ENCODE data around the gene ZNF678.
"Not testable (repeated sequence)": the region's sequence is repeated elsewhere in the genome, so short reads cannot be mapped to it uniquely, and the experiment has no call there.

The ZNF678 gene

DNA sequence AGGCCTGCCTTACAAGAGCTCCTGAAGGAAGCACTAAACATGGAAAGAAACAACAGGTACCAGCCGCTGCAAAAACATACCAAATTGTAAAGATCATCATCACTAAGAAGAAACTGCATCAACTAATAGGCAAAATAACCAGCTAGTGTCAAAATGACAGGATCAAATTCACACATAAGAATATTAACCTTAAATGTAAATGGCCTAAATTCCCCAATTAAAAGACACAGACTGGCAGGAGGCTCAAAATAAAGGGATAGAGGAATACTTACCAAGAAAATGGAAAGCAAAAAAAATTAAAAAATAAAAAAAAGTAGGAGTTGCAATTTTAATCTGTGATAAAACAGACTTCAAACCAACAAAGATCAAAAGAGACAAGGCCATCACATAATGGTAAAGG lies 11.5 kb upstream of the ZNF678 start:
- DNase-seq (ENCODE audit: low read depth, low spot score), result not testable (repeated sequence)

DNA sequence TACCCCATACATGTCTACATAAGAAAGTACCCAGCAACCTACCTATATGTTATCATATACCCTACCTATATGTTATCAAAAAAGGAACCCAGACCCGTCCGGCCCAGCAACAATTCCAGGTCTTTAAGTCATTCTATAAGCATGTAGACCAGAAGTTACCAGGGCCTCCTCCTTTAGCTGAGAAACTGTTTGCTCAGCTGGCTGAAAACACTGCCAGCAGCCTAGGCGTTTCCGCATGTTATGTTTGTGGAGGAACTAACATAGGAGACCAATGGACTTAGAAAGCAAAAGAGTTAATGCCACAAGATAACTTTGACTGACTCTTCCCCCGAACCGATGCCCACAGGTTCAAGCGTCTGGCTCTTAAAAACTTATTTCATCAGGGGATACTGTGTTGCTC lies 7.1 kb upstream of the ZNF678 start:
- no peak for DNase-seq (ENCODE audit: low read depth, low spot score)

DNA sequence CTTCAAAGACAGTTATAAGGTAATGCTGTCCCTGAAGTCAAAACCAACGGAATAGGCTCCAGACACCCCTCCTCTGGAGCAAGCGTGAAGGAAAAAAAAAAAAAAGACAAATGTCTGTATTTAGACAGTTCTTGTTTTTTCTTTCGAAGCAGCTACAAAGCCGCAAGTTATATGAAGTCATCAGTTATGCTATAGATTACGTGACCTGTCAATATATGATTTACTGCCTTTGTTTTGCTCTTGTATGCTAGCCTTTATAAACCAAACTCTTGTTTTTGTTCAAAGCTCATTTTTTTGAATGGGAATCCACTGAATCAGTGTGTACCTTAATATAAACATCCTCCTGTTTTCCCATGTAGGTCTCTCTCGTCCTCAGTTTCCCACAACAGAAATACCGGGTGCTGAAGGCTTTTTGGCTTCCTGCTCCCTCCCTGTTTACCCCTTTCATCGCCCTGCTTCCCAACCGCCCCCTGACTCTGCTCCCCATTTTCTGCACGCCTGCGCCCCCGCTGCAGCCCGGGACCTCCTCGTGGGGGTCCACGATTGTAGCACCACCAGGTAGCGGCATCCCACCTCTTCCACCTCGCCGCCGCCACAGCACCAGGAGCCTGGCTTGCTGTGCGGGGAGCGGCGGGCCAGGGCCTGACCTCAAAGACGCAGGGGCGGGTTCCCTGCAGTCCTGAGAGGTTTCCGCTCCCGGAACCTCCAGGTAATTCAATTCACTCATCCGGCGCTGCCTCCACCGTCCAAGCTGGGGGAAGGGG lies 5.2 kb upstream of the ZNF678 start:
- DNase-seq (ENCODE audit: low read depth, low spot score), result no peak

DNA sequence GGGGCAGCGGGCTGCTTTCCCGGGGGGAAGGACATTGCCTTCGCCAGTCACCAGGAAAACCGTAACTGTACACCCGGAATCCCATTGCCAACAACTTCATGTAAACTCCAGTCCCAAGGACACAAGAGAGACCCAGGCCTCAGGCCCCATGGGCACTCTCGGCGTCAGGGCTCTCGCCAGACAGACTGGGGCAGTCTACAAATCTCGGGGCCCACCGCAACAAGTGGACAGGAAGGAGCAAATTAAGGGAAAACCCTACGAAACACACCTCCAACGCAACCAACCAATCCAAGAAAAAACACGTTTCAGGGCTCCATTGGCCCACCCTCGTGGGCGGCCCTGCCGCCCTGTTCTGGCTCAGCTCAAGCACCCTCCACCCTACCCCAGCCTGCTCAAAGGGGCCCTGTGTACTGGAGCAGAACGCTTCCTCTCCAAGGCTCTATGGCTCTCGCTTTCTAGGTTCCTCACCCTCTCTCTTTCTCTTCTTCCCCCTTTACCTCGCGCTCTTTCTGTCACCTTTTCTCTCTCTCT lies 4.6 kb upstream of the ZNF678 start:
- DNase-seq (ENCODE audit: low read depth, low spot score), result no peak

DNA sequence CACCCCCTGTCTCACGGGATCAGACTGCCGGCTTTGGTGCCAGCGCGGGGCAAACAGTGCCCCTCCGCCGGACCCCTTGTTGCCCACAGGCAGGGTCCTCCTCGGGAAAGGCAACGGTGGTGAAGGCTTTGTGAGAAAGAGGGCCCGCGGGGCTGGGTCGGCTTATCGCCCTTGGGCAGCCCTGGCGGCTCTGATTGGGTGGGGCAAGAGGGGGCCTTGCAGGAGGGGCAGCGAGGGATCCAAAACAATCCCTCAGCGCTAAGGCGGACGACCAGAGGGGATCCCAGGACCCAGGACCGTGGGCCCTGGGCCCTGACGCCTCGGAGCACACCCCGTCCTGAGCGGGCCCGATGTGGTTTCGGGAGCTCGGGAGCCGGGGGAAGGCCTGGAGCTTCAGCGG lies 3.9 kb upstream of the ZNF678 start:
- DNase-seq (ENCODE audit: low read depth, low spot score), result no peak

DNA sequence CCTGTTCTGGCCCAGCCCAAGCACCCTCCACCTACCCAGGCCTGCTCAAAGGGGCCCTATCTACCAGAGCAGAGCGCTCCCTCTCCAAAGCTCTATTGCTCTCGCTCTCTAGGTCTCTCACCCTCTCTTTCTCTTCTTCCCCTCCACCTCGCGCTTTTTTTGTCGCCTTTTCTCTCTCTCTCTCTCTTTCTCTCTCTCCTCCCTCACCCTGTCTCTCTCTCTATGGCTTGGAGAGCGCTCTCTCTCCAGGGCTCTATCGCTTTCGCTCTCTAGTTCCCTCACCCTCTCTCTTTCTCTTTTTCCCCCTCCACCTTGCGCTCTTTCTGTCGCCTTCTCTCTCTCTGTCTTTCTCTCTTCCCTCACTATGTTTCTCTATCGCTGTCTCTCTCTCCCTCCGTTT lies 3.4 kb upstream of the ZNF678 start:
- no peak for DNase-seq (ENCODE audit: low read depth, low spot score)

DNA sequence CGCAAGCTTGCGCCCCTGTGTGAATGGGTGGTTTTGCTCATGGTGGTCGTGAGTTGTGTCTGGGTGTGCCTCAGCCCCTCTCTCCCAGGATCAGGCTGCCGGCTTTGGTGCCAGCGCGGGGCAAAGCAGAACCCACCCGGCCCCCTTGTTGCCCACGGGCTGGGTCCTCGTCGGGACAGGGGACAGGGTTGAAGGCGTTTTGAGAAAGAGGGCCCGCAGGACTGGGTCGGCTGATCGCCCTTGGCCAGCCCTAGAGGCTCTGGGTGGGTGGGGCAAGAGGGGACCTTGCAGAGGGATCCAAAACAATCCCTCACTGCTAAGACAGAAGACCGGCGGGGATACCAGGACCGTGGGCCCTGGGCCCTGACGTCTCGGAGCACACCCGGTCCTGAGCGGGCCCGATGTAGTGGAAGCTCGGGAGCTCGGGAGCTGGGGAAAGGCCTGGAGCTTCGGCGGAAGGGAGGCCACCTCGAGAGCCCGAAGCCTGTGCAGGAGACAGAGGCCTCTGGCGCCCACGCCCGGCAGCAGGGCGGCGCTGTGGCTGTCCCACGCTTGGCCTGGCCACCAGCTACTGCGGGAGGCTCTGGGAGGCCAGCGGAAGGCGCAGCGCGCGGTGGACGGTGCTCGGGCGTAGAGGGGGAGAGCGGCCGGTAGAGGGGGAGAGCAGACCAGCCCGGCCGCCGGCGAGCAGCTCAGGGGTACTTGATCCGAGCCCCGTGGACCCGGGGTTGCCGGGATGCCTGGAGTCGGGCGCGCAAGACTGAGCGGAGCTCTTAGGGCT lies 2.8 kb upstream of the ZNF678 start:
- no peak for DNase-seq (ENCODE audit: low read depth, low spot score)

DNA sequence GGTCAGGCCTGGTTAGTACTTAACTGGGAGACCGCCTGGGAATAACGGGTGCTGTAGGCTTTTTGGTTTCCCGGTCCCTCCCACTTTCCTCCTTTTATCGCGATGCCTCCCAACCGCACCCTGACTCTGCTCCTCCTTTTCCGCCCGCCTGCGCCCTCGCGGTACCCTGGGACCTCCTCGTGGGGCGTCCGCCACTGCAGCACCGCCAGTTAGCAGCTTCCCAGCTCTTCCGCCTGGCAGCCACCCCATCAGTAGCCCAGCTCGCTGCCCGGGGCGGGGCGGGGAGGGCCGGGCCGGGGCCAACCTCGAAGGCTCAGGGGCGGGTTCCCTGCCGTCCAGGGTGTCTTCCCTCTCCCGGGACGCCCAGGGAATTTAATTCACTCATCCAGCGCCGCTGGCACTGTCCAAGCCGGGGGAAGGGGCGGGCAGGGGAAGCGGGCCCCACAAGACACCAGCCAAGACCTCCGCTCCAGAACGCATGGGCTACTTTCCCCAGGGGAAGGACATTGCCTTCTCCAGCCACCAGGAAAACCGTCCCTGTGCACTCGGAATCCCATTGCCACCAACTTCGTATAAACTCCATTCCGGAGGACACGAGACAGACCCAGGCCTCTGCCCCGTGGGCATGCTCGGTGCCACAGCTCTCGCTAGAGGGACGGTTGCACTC lies 2.0 kb upstream of the ZNF678 start:
- no peak for DNase-seq (ENCODE audit: low read depth, low spot score)

DNA sequence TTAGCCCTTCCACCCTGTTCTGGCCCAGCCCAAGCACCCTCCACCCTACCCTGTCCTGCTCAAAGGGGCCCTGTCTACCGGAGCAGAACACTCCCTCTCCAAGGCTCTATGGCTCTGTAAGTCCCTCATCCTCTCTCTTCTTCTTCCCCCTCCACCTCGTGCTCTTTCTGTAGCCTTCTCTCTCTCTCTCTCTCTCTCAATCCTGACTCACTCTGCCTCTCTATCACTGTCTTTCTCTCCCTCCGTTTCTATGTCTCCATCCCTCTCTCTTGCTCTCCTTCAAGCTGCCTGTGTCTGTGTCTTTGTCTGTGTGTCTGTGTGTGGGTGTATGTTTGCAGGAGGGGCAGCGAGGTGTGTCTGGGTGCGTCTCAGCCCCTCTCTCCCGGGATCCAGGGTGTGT lies 1.3 kb upstream of the ZNF678 start:
- no peak for DNase-seq (ENCODE audit: low read depth, low spot score)

DNA sequence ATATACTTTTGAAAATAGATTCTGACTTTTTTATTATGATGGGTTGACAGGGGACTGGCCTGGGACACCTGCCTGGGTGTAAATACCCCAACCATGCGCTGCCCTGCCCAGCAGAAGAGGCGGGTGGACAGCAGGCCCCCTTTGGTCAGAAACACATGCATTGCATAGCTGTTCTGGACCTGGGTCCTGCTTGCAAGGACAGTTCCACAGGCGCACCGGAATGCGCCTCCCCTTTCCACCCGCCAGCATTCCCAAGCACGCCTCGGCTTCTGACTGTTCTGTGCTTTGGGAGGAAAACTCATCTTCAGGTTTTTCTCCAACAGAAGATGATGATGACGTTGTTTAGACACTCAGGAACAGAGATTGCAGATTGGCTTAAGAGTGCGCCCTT lies 428 bp upstream of the ZNF678 start:
- DNase-seq (ENCODE audit: low read depth, low spot score), result no peak

DNA sequence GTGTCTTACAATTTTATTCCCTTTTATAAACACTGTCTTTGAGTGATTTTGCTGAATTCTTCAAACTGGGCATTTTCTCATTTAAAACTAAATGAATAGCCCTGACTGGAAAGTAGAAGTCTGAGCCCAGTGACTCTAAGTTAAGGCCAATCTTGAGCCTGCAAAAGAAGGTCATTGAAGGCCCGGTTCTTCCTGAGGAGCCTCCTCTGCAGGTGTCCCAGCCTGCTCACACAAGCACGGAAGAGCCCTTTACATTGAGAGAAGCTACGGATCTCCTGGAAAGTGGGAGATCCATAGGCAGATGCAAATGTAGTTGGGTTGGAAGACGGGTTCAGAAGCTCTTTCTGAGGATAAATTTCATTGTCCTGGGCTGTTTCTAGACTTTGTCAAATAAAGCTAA lies 3.9 kb downstream of the ZNF678 start:
- no peak for DNase-seq (ENCODE audit: low read depth, low spot score)

DNA sequence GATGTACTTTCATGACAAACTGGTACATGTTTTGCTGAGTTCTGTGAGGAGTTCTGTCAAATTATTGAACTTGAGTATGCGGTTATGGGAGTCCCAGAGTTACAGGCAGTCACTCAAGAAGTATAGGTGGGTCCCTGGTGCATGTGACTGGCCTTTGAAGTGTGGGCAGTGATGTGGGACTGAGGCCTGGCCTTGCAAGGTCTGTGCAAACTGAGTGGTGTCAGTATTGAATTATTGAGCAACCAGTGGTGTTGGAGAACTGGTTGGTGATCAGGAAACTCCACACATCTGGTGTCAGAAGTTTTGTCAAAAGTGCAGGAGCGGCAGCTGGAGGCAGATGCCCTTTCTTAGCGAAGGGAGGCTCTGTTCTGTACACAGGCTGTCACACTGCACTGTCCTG lies 5.2 kb downstream of the ZNF678 start:
- DNase-seq (ENCODE audit: low read depth, low spot score), result no peak

DNA sequence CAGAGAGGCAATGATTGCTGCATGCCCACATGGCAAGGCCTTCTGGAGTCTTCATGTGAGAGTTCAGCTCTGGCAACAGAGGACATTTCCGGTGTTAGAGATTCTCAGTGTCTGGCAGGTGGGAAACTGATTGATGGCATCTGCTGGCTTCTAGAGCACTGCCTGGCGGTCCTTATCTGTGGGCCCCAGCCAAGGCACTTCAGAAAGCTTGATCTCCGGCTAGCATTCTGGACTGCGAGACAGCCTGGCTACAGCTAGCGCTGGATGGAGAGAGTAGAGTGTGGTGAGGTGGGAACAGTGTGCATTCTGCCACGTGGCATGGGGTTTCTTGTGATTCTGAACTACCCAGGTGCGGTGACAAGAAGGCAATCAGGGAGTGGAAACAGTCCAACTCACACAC lies 9.4 kb downstream of the ZNF678 start:
- no peak for DNase-seq (ENCODE audit: low read depth, low spot score)

DNA sequence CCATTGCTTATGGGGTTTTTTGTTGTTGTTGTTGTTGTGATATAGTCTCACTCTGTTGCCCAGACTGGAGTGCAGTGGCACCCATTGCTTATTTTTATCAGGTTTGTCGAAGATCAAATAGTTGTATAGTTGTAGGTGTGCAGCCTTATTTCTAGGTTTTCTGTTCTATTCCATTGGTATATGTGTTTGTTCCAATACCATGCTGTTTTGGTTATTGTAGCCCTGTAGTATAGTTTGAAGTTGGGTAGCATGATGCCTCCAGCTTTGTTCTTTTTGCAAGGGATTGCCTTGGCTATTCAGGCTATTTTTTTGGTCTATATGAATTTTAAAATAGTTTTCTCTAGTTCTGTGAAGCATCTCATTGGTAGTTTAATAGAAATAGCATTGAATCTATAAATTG lies 11.6 kb downstream of the ZNF678 start:
- no peak for DNase-seq (ENCODE audit: low read depth, low spot score)

DNA sequence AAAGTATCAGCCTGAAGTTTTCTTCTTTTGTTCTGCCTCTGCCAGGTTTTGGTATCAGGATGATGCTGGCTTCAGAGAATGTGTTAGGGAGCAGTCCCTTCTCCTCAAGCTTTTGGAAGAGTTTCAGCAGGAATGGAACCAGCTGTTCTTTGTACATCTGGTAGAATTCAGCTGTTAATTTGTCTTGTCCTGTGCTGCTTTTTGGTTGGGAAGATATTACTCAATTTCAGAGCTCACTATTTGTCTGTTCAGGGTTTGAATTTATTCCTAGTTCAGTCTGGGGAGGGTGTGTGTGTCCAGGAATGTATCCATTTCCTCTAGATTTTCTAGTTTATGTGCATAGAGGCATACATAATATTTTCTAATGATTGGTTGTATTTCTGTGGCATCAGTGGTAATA lies 12.8 kb downstream of the ZNF678 start:
- no peak for DNase-seq (ENCODE audit: low read depth, low spot score)

DNA sequence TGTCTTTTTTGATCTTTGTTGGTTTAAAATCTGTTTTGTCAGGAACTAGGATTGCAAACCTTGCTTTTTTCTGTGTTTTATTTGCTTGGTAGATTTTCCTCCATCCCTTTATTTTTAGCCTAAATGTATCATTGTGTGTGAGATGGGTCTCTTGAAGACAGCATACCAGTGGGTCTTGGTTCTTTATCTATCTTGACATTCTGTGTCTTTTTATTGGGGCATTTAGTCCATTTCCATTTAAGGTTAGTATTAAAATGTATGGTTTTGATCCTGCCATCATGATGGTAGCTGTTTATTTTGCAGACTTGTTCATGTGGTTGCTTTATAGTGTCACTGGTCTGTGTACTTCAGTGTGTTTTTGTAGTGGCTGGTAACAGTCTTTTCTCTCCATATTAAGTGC lies 14.1 kb downstream of the ZNF678 start:
- DNase-seq (ENCODE audit: low read depth, low spot score), result no peak

DNA sequence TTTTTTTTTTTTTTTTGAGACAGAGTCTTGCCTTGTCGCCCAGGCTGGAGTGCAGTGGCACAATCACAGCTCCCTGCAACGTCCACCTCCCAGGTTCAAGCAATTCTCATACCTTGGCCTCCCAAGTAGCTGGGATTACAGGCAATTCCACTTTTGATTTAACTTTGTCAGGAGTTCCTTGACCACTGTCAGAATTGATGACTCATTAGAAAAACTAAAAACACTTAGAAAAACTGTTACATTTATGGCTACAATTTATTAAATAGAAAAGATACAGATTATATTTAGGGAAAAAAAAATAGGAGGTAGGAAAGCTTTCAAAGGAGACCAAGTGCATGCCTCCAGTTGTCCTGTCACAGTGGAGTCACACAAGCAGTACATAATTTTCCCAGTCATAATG lies 20.0 kb downstream of the ZNF678 start:
- DNase-seq (ENCODE audit: low read depth, low spot score), result no peak

DNA sequence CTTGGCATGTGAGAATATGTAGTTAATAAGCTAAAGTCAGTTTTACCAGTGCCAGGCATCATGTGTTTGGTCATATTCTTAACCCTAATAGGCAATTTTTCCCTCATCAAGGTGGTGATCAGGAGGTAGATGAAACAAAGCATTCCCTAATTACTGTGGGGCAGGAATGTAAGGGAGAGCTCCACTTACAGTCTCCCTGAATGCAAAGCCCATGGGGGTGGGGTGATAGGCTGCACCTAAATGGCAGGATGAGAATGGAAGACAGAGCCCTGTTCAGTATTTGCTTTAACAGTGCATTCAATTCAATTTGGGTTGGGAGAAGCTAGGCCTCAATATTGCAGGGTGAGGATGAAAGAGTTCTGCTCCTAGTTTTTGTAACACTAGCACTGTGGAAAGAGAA lies 23.4 kb downstream of the ZNF678 start:
- no peak for DNase-seq (ENCODE audit: low read depth, low spot score)

DNA sequence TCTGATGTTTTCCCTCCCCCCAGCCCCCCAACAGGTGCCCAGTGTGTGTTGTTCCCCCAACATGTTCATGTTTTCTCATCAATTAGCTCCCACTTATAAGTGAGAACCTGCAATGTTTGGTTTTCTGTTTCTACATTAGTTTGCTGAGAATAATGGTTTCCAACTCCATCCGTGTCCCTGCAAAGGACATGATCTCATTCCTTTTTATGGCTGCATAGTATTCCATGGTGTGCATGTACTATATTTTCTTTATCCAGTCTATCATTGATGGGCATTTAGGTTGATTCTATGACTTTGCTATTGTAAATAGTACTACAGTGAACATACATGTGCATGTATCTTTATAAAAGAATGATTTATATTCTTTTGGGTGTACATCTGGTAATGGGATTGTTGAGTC lies 24.6 kb downstream of the ZNF678 start:
- DNase-seq (ENCODE audit: low read depth, low spot score), result no peak

DNA sequence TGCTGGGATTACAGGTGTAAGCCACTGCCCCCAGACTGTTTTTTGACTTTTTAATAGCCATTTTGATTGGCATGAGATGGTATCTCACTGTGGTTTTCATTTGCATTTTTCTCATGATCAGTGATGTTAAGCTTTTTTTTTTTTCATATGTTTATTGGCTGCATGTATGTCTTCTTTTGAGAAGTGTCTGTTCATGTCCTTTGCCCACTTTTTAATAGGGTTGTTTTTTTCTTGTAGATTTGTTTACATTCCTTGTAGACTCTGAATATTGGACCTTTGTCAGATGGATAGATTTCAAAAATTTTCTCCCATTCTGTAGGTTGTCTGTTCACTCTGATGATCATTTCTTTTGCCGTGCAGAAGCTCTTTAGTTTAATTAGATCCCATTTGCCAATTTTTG lies 25.4 kb downstream of the ZNF678 start:
- not testable (repeated sequence) for DNase-seq (ENCODE audit: low read depth, low spot score)

DNA sequence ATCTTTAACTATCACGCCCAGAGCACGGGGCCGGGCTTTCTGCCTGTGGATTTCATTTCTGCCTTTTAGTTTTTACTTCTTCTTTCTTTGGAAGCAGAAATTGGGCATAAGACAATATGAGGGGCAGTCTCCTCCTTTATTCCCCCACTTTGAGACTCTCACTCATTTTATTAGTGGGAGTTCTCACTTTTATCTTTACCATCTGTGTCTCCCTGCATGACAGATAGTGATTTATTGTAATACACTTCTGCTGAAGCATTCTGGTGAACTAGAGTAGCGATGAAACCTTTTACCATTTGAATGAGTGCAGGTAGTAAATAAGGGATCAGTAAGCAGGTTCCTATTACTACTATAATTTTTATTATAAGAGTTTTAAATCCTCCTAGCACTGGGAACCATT lies 26.4 kb downstream of the ZNF678 start:
- not testable (repeated sequence) for DNase-seq (ENCODE audit: low read depth, low spot score)

DNA sequence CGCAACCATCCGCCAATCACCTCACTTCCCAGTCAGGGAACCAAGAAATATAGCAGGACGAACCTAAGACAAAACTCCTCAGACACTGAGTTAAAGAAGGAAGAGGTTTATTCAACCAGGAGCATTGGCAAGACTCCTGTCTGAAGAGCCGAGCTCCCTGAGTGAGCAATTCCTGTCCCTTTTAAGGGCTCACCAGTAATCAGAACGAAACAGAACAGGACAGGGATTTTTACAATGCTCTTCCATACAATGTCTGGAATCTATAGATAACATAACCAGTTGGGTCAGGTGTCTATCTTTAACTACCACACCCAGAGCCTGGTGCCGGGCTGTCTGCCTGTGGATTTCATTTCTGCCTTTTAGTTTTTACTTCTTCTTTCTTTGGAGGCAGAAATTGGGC lies 32.9 kb downstream of the ZNF678 start:
- DNase-seq (ENCODE audit: low read depth, low spot score), result not testable (repeated sequence)

DNA sequence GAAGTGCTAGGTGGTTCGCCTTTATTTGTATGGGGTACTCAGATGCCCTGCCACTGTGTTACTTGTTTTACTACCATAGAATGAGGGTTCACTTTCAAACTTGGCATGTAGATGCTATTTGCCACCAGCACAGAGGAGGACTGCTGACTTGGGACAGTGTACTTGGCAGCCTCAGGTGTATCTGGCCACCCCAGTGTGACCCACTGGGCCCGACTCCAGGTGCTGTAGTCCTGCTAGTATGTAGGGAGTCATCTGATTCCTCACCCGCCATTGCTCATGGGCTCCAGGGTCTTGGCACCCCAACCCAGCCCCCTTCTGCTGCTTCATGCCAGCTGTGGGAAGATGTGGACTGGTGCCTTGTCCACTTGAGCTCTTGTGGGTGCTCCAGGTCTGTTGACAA lies 40.0 kb downstream of the ZNF678 start:
- no peak for DNase-seq (ENCODE audit: low read depth, low spot score)
